Thymus (tissue), 11 donors: ENCODE results near the gene CFAP97D2. TPM values are rescaled to one million over a fixed set of nuclear protein-coding genes. Genes with fewer than 3 reads are reported as not detected.
A peak's percentile ranks its signal among the peaks of the same experiment; 100 is the strongest.

Experiments
- DNase-seq, 9 donors: peaks; one replicate each; pipeline ENCODE4 v3.0.0-alpha.2; 2013; ENCODE audit warnings: low spot score in 9 of 9, low read depth in 6 of 9, missing footprints in 1 of 9
- H3K27ac ChIP-seq, 2 donors: one replicate each; pipeline ENCODE4 v1.5.1; 2013; ENCODE audit warnings: control low read depth in 1 of 2, low read depth in 1 of 2, low read length in 1 of 2, mild to moderate bottlenecking in 1 of 2, moderate library complexity in 1 of 2
- H3K27me3 ChIP-seq, 2 donors: one replicate each; pipeline ENCODE4 v1.5.1; 2013; ENCODE audit warnings: low read length in 1 of 2; ENCODE audit not compliant: control insufficient read depth in 2 of 2, insufficient read depth in 1 of 2
- H3K36me3 ChIP-seq, 2 donors: one replicate each; pipeline ENCODE4 v1.5.1; 2013; ENCODE audit warnings: low read length in 1 of 2, mild to moderate bottlenecking in 1 of 2, moderate library complexity in 1 of 2; ENCODE audit not compliant: control insufficient read depth in 2 of 2, insufficient read depth in 2 of 2
- H3K4me1 ChIP-seq, 2 donors: one replicate each; pipeline ENCODE4 v1.5.1; 2013; ENCODE audit warnings: low read length in 2 of 2; ENCODE audit not compliant: control insufficient read depth in 2 of 2, insufficient read depth in 2 of 2
- H3K4me3 ChIP-seq, 2 donors: one replicate each; pipeline ENCODE4 v1.5.1; 2013; ENCODE audit warnings: low read length in 2 of 2, control low read depth in 1 of 2, mild to moderate bottlenecking in 1 of 2
- H3K9me3 ChIP-seq, 2 donors: one replicate each; pipeline ENCODE4 v1.5.1; 2013; ENCODE audit warnings: low read length in 1 of 2, mild to moderate bottlenecking in 1 of 2; ENCODE audit not compliant: control insufficient read depth in 2 of 2, insufficient read depth in 1 of 2
- WGBS: extraction: QIAGEN DNeasy Blood & Tissue Kit; methylation state at CpG from one replicate; pipeline ENCODE4 v1.1.7; 2013; 5-methylcytosine and 5-hydroxymethylcytosine counted together
- polyA plus RNA-seq: library from polyadenylated mRNA; stranded (reverse); fragments of 200-250 nt; gene quantifications from one replicate; pipeline ENCODE4 v1.2.3, GENCODE V29; 2013
- total RNA-seq: library from RNA; stranded (reverse); fragments of 120-200 nt; gene quantifications from one replicate; pipeline ENCODE4 v1.2.4, GENCODE V29; 2013
- donor health status: healthy.

The CFAP97D2 gene
- total and polyA plus RNA-seq, 2 donors: 0.34 to 0.66 TPM

DNA sequence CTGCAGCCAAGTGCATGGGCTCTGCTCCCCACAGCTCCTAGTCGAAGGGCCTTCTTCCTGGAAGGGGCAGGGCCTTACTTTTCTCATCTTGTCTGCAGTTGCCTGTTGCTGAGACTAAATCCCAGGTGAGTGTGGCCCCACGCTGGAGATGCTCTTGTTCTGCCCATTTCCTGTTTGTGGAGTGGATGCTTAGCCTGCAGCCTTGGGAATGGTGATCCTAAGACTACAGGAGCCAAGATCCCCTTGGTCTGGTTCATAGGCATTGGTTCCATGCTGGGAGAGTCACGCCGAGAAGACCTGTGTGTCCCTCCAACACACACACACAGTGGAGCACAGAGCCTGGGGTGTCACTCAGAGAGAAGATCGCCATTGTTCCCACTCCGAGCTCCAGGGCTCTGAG, 23.5 kb downstream of the CFAP97D2 start:
- Histone ChIP-seq H3K9me3 (peaks cover 8 to 24% of the 10 kb centered on the region in 2 donors), H3K36me3 (no peaks in the 10 kb centered on the region), H3K4me1 (no peaks in the 10 kb centered on the region), H3K27ac (no peak overlapping the region), H3K4me3 (no peak overlapping the region), H3K27me3 (peaks cover 0 to 16% of the 10 kb centered on the region in 2 donors)
- DNase-seq: no peak
- 96% methylated on average over 6 of the region's 6 CpGs for WGBS

DNA sequence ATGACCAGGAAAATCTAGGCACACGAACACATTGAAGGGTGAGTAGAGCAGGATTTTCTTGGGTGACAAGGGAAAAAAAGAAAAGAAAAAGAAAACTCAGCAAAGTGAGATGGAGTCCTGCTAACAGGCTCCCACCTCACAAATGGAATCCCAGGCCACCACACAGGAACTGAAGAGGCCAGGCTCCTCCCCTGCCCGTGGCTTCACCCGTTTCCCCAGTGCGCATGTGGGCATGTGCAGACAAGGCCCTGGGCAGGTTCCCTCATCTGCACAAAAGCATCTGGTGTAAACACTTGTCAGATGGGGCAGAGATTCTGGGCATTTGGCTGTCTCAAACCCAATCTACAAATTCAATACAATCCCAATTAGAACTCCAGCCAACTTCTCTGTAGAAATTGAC, 24.5 kb downstream of the CFAP97D2 start:
- 32% methylated on average over 4 of the region's 4 CpGs for WGBS
- DNase-seq: peak in 2 of 9 donors; percentile 17 to 32
- peaks cover 0 to 16% of the 10 kb centered on the region in 2 donors for H3K27me3 ChIP-seq

GRCh38 chr13:114204894-114205293, 25.8 kb downstream of the CFAP97D2 start:
- 92% methylated on average over 4 of the region's 4 CpGs for WGBS
- H3K4me3 ChIP-seq: no peak overlapping the region
- H3K36me3 ChIP-seq: no peaks in the 10 kb centered on the region
- DNase-seq: no peak
- H3K27me3 ChIP-seq: peaks cover 0 to 17% of the 10 kb centered on the region in 2 donors
- H3K4me1 ChIP-seq: no peaks in the 10 kb centered on the region
- H3K27ac ChIP-seq: no peak overlapping the region
- peaks cover 4 to 17% of the 10 kb centered on the region in 2 donors for H3K9me3 ChIP-seq

More for the DNA sequence above, 24.5 kb downstream of the CFAP97D2 start:
- Histone ChIP-seq H3K4me1 (no peaks in the 10 kb centered on the region), H3K4me3 (no peak overlapping the region), H3K36me3 (no peaks in the 10 kb centered on the region), H3K27ac (no peak overlapping the region), H3K9me3 (peaks cover 8 to 22% of the 10 kb centered on the region in 2 donors)

DNA sequence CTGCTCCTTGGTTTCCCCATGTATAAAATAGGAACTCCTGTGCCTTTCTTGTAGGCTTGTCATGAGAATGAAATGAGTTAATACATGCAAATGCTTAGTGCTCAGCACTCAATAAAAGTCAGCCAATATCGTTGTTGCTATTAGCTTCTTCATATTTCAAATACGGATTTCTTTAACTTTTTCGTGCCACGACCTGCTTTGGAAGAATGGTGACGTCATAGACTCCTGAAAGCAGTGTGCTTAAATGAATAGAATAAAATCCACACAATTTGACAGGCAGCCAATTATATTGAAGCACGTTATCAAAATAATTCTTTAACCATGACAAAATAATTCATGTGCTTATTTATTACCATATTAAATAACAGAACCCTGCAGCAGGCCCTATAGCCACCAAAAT, 29.1 kb downstream of the CFAP97D2 start:
- no peaks in the 10 kb centered on the region for H3K36me3 ChIP-seq
- H3K4me3 ChIP-seq: no peak overlapping the region
- H3K4me1 ChIP-seq: no peaks in the 10 kb centered on the region
- no peak overlapping the region for H3K27ac ChIP-seq
- peaks cover 0 to 18% of the 10 kb centered on the region in 2 donors for H3K27me3 ChIP-seq
- WGBS: 85% methylated on average over 6 of the region's 6 CpGs
- DNase-seq: no peak
- peaks cover 0 to 9% of the 10 kb centered on the region in 2 donors for H3K9me3 ChIP-seq

GRCh38 chr13:114211446-114212157, 32.5 kb downstream of the CFAP97D2 start:
- H3K4me3 ChIP-seq: no peak overlapping the region
- H3K4me1 ChIP-seq: no peaks in the 10 kb centered on the region
- H3K27ac ChIP-seq: no peak overlapping the region
- no peak for DNase-seq
- no peaks in the 10 kb centered on the region for H3K36me3 ChIP-seq
- H3K9me3 ChIP-seq: peaks cover 0 to 8% of the 10 kb centered on the region in 2 donors
- 87% methylated on average over 26 of the region's 26 CpGs for WGBS
- peaks cover 0 to 18% of the 10 kb centered on the region in 2 donors for H3K27me3 ChIP-seq

- Histone ChIP-seq H3K27me3 (peaks cover 0 to 18% of the 10 kb centered on the region in 2 donors), H3K9me3 (peaks cover 0 to 3% of the 10 kb centered on the region in 2 donors), H3K4me1 (no peaks in the 10 kb centered on the region), H3K36me3 (no peaks in the 10 kb centered on the region), H3K27ac (no peak overlapping the region), H3K4me3 (no peak overlapping the region)
- 95% methylated on average over 6 of the region's 6 CpGs for WGBS
- DNase-seq: no peak
Observed at GRCh38 chr13:114212158-114212495, 33.1 kb downstream of the CFAP97D2 start.

DNA sequence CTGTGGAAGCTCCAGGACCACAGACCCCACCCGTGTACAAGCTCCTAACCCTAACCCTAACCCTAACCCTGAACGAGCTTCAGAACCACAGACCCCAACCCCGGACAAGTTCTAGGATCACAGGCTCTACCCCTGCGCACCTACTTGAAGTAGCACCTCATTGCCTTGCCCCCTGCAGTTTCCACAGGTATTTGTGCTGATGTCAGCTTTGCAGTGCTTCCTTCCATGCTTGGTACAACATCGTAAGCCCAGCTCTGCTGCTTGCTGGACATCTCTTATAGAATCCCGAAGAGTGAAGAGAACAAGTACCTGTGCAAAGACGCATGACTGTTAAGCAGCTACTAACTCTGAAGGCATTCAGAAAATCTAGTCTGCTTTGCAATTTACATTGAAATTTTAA, 34.9 kb downstream of the CFAP97D2 start:
- no peak for DNase-seq
- no peak overlapping the region for H3K27ac ChIP-seq
- H3K36me3 ChIP-seq: no peaks in the 10 kb centered on the region
- H3K27me3 ChIP-seq: peaks cover 0 to 15% of the 10 kb centered on the region in 2 donors
- H3K4me1 ChIP-seq: no peaks in the 10 kb centered on the region
- 97% methylated on average over 7 of the region's 7 CpGs for WGBS
- H3K4me3 ChIP-seq: no peak overlapping the region
- H3K9me3 ChIP-seq: no peaks in the 10 kb centered on the region

- no peak overlapping the region for H3K27ac ChIP-seq
- H3K4me3 ChIP-seq: no peak overlapping the region
- peaks cover 8 to 16% of the 10 kb centered on the region in 2 donors for H3K4me1 ChIP-seq
- H3K9me3 ChIP-seq: no peaks in the 10 kb centered on the region
- H3K27me3 ChIP-seq: no peaks in the 10 kb centered on the region
- H3K36me3 ChIP-seq: no peaks in the 10 kb centered on the region
- 4% methylated on average over 3 of the region's 3 CpGs for WGBS
- DNase-seq: peak in 1 of 9 donors; percentile 54
Observed at GRCh38 chr13:114219392-114219791, 40.3 kb downstream of the CFAP97D2 start.

GRCh38 chr13:114222461-114222968, 43.5 kb downstream of the CFAP97D2 start:
- Histone ChIP-seq H3K4me1 (peaks cover 17 to 44% of the 10 kb centered on the region in 2 donors), H3K9me3 (no peaks in the 10 kb centered on the region), H3K27me3 (no peaks in the 10 kb centered on the region), H3K36me3 (no peaks in the 10 kb centered on the region), H3K27ac (no peak overlapping the region), H3K4me3 (no peak overlapping the region)
- DNase-seq: peak in 3 of 9 donors; percentile 24 to 61 (median 26)
- WGBS: 18% methylated on average over 9 of the region's 9 CpGs
